Brain microvascular endothelial cell (primary cell): ENCODE results near the gene SLC22A7.
"Not testable (repeated sequence)": the region's sequence is repeated elsewhere in the genome, so short reads cannot be mapped to it uniquely, and the experiment has no call there.

Experiments used
- DNase-seq: peaks from one replicate; pipeline ENCODE4 v3.0.0-alpha.2; 2020
- H3K27ac ChIP-seq: fragments of 250-450 bp; sonication (Bioruptor Pico); 2 replicates; pipeline ENCODE4 v1.5.1; 2020; ENCODE audit warnings: mild to moderate bottlenecking, moderate library complexity
- H3K27me3 ChIP-seq: fragments of 250-450 bp; sonication (Bioruptor Pico); replicated peaks from 2 replicates; pipeline ENCODE4 v1.5.1; 2020; ENCODE audit warnings: mild to moderate bottlenecking
- H3K36me3 ChIP-seq: fragments of 250-450 bp; sonication (Bioruptor Pico); replicated peaks from 2 replicates; pipeline ENCODE4 v1.5.1; 2020; ENCODE audit warnings: mild to moderate bottlenecking
- H3K4me3 ChIP-seq: 2 replicates; pipeline ENCODE4 v1.5.1; 2011; ENCODE audit warnings: low read depth, mild to moderate bottlenecking, control low read depth, low read length, moderate library complexity
- CTCF ChIP-seq: IDR thresholded peaks from 2 replicates; pipeline ENCODE4 v1.5.1; 2011; ENCODE audit warnings: low read depth, mild to moderate bottlenecking, moderate library complexity, low read length, control low read depth, inconsistent platforms; ENCODE audit errors: missing control alignments
- in situ Hi-C: cut with HindIII; loops from 2 replicates; pipeline ENCODE4 v1.10.0; 2017; ENCODE audit warnings: low sequenced_read_pairs, low pct_ligation_motif_present

SLC22A7 gene

GRCh38 chr6:43296780-43297497 lies 1.1 kb upstream of the SLC22A7 start:
- H3K27ac ChIP-seq = no peak overlapping the region
- TF ChIP-seq CTCF = no peak
- in situ Hi-C loops = no loop called here
- peaks cover 7% of the 10 kb centered on the region for H3K27me3 ChIP-seq
- H3K36me3 ChIP-seq = no peaks in the 10 kb centered on the region
- no peak for DNase-seq
- H3K4me3 ChIP-seq = no peak overlapping the region

- no peak for TF ChIP-seq CTCF
- in situ Hi-C loops = no loop called here
- DNase-seq = no peak
Measured at GRCh38 chr6:43298565-43299337, 691 bp downstream of the SLC22A7 start.

GRCh38 chr6:43299338-43300293 lies 1.6 kb downstream of the SLC22A7 start:
- Histone ChIP-seq H3K27me3 (peaks cover 7% of the 10 kb centered on the region), H3K36me3 (no peaks in the 10 kb centered on the region), H3K27ac (no peak overlapping the region), H3K4me3 (no peak overlapping the region)
- in situ Hi-C loops = no loop called here
- TF ChIP-seq CTCF = no peak
- DNase-seq = no peak

More at GRCh38 chr6:43298565-43299337, 691 bp downstream of the SLC22A7 start:
- H3K36me3 ChIP-seq = no peaks in the 10 kb centered on the region
- H3K4me3 ChIP-seq = no peak overlapping the region
- peaks cover 7% of the 10 kb centered on the region for H3K27me3 ChIP-seq
- H3K27ac ChIP-seq = no peak overlapping the region

GRCh38 chr6:43301081-43301870 lies 3.2 kb downstream of the SLC22A7 start:
- TF ChIP-seq CTCF = no peak
- Histone ChIP-seq H3K27ac (no peak overlapping the region), H3K27me3 (peaks cover 7% of the 10 kb centered on the region), H3K36me3 (no peaks in the 10 kb centered on the region), H3K4me3 (no peak overlapping the region)
- in situ Hi-C loops = no loop called here
- no peak for DNase-seq

- DNase-seq = no peak
- H3K4me3 ChIP-seq = no peak overlapping the region
- H3K27me3 ChIP-seq = peaks cover 7% of the 10 kb centered on the region
- no peak for TF ChIP-seq CTCF
- no peaks in the 10 kb centered on the region for H3K36me3 ChIP-seq
- no peak overlapping the region for H3K27ac ChIP-seq
- in situ Hi-C loops = no loop called here
Measured at GRCh38 chr6:43302126-43302525, 4.1 kb downstream of the SLC22A7 start.

- H3K27me3 ChIP-seq = not testable (repeated sequence)
Measured at GRCh38 chr6:43303006-43303405, 4.9 kb downstream of the SLC22A7 start.

More at GRCh38 chr6:43303006-43303405, 4.9 kb downstream of the SLC22A7 start:
- H3K27ac ChIP-seq, in situ Hi-C loops, H3K4me3 ChIP-seq, DNase-seq, H3K36me3 ChIP-seq: not testable (repeated sequence)
